ENCODE data around the gene SCTR. TPM values are rescaled to one million over a fixed set of nuclear protein-coding genes. Genes with fewer than 3 reads are reported as not detected.

The SCTR gene
- total RNA-seq, 1 experiment from 2014 or later: not detected

- BruUV-seq (replicated peaks): no TSS peak
- Mint-ChIP-seq H3K27ac (ENCODE audit: low read depth, unreplicated experiment) (no peak overlapping the region), H3K27me3 (ENCODE audit: insufficient read depth, unreplicated experiment) (peaks cover 20% of the 10 kb centered on the region), H3K4me3 (ENCODE audit: unreplicated experiment) (no peak overlapping the region), H3K4me1 (ENCODE audit: insufficient read depth, unreplicated experiment) (no peaks in the 10 kb centered on the region), H3K36me3 (ENCODE audit: insufficient read depth, unreplicated experiment) (no peaks in the 10 kb centered on the region), H3K9me3 (ENCODE audit: unreplicated experiment) (no peaks in the 10 kb centered on the region)
- TF ChIP-seq CTCF (IDR thresholded peaks at IDR 0.05; ENCODE audit: unreplicated experiment): no peak
- DNase-seq (ENCODE audit: unreplicated experiment): no peak
- ChIA-PET POLR2A (interaction anchor here (0.5 to 1.2 kb wide), 2 partner anchors 15 to 57 kb away, joined by 3 read pairs; no protein-coding TSS in a partner anchor), CTCF (no interaction called here)
- intact Hi-C loops (cut with micrococcal nuclease): no loop called here
Measured at GRCh38 chr2:119548516-119549120, 24.3 kb upstream of the SCTR start.

- ChIA-PET POLR2A (no interaction called here), CTCF (no interaction called here)
- peaks cover 8% of the 10 kb centered on the region for H3K27me3 Mint-ChIP-seq (ENCODE audit: insufficient read depth, unreplicated experiment)
- intact Hi-C loops (cut with micrococcal nuclease): no loop called here
- no peak overlapping the region for H3K4me3 Mint-ChIP-seq (ENCODE audit: unreplicated experiment)
- no TSS peak for BruUV-seq (replicated peaks)
- H3K9me3 Mint-ChIP-seq (ENCODE audit: unreplicated experiment): no peaks in the 10 kb centered on the region
- no peak for DNase-seq (ENCODE audit: unreplicated experiment)
- no peaks in the 10 kb centered on the region for H3K4me1 Mint-ChIP-seq (ENCODE audit: insufficient read depth, unreplicated experiment)
- TF ChIP-seq CTCF (IDR thresholded peaks at IDR 0.05; ENCODE audit: unreplicated experiment): no peak
- no peak overlapping the region for H3K27ac Mint-ChIP-seq (ENCODE audit: low read depth, unreplicated experiment)
- no peaks in the 10 kb centered on the region for H3K36me3 Mint-ChIP-seq (ENCODE audit: insufficient read depth, unreplicated experiment)
Measured at GRCh38 chr2:119546447-119546767, 22.1 kb upstream of the SCTR start.

- H3K4me1 Mint-ChIP-seq (ENCODE audit: insufficient read depth, unreplicated experiment): no peaks in the 10 kb centered on the region
- no peak for DNase-seq (ENCODE audit: unreplicated experiment)
- ChIA-PET CTCF (interaction anchor here (1.0 kb wide), 1 partner anchor 70 kb away, joined by 3 read pairs; no protein-coding TSS in a partner anchor), POLR2A (no interaction called here)
- peaks cover 8% of the 10 kb centered on the region for H3K27me3 Mint-ChIP-seq (ENCODE audit: insufficient read depth, unreplicated experiment)
- no peak for TF ChIP-seq CTCF (IDR thresholded peaks at IDR 0.05; ENCODE audit: unreplicated experiment)
- no TSS peak for BruUV-seq (replicated peaks)
- H3K9me3 Mint-ChIP-seq (ENCODE audit: unreplicated experiment): no peaks in the 10 kb centered on the region
- H3K4me3 Mint-ChIP-seq (ENCODE audit: unreplicated experiment): no peak overlapping the region
- H3K27ac Mint-ChIP-seq (ENCODE audit: low read depth, unreplicated experiment): no peak overlapping the region
- no peaks in the 10 kb centered on the region for H3K36me3 Mint-ChIP-seq (ENCODE audit: insufficient read depth, unreplicated experiment)
- intact Hi-C loops (cut with micrococcal nuclease): no loop called here
Measured at GRCh38 chr2:119545754-119546446, 21.6 kb upstream of the SCTR start.

- ChIA-PET CTCF (interaction anchor here (1.0 kb wide), 1 partner anchor 69 kb away, joined by 3 read pairs; no protein-coding TSS in a partner anchor), POLR2A (no interaction called here)
- intact Hi-C loops (cut with micrococcal nuclease): no loop called here
- no peak for TF ChIP-seq CTCF (IDR thresholded peaks at IDR 0.05; ENCODE audit: unreplicated experiment)
- no peaks in the 10 kb centered on the region for H3K4me1 Mint-ChIP-seq (ENCODE audit: insufficient read depth, unreplicated experiment)
- no peak overlapping the region for H3K27ac Mint-ChIP-seq (ENCODE audit: low read depth, unreplicated experiment)
- H3K4me3 Mint-ChIP-seq (ENCODE audit: unreplicated experiment): peak overlapping the region; percentile 64
- no peak for DNase-seq (ENCODE audit: unreplicated experiment)
- no TSS peak for BruUV-seq (replicated peaks)
- H3K36me3 Mint-ChIP-seq (ENCODE audit: insufficient read depth, unreplicated experiment): no peaks in the 10 kb centered on the region
- H3K27me3 Mint-ChIP-seq (ENCODE audit: insufficient read depth, unreplicated experiment): peaks cover 8% of the 10 kb centered on the region
- no peaks in the 10 kb centered on the region for H3K9me3 Mint-ChIP-seq (ENCODE audit: unreplicated experiment)
Measured at GRCh38 chr2:119544939-119545475, 20.7 kb upstream of the SCTR start.
